TTC549 (cell line): ENCODE data around the gene THSD4.

Source experiments
- FAIRE-seq: peaks from 2 replicates; lab custom pipeline; 2012; peaks lifted over from hg19 to GRCh38; lab: Jason Lieb, UNC

Gene THSD4

DNA sequence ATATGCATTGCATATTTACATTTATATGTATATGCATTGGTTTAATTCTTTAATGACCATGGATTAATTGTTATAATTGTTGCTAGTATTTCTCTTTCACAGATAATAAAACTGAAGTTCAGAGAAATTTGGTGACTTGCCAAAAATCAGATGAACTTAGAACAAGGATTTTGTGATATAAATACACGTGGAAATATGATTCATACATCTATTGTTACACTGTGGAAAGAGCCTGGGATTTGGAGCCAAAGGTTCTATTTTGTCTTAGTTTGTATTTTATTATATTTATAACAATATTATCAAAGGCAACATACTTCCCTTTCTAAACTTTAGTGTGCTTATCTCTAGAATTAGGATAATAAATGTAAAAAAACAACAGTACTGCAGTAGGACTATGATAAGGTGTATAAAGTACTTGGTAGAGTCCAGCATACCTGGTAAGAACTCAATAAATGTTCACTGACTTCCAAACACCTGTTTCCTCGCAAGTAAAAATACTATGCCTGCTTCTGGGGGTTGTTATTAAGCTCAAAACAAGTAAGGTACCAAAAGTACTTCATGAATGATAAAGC lies 342.9 kb downstream of the THSD4 start:
- FAIRE-seq: no peak

DNA sequence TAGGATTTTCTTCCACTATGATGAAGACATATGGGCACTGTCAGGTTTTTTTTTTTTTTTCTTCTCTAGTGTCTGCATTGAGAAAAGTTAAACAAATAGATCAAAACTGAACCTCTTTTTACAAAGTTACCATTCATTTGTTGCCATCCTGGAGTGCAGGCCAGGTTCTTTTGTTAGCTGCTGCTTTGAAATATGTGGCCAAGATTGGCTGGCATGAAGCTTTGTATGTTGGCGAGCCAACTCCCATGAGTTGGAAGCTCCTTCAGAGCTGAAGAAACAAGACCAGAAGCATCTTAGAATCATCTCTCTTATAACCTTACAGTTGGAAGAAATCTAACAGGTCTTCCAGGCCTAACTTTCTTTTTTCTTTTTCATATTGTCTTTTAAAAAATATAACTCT lies 346.5 kb downstream of the THSD4 start:
- no peak for FAIRE-seq

DNA sequence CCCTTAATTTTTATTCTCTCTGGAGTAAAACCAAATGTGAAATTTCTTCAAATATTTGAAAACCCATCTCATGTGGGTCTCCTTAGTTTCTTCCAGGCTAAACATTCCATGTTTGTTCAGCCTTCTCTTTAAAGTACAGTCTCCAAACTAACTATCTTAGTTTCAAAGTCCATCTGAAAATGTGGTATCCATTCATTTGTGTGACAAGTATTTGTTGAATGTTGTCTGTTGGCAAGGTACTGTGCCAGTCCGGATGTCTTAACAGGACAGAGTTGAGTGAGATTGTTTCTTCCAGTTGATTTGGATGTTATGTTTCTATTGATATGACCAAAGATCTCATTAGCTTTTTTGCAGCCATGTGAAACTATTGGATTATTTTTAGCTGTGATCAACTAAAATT lies 347.4 kb downstream of the THSD4 start:
- FAIRE-seq: no peak

DNA sequence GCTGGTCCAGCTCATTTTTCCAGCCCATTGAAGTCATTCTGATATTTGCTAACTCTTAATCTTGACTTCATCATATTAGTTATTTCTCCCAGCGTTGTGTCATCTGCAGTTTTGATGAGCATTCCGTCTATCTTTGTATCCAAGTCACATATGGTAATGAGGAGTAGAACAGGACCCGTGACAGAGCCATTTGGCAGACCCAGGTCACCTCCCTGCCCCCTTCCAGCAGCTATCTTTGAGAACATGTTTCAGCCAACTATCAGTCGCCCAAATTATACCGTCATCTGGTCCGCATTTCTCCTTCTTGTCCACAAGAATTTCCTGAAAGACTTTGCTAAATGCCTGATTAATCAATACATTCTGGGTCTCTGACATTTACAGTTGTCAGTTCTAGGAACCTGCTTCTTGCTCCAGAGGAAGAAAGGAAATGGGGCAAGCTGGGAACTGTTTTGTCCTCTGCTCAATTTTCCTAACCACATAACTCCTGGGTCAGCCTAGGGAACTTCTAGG lies 347.9 kb downstream of the THSD4 start:
- FAIRE-seq: no peak

DNA sequence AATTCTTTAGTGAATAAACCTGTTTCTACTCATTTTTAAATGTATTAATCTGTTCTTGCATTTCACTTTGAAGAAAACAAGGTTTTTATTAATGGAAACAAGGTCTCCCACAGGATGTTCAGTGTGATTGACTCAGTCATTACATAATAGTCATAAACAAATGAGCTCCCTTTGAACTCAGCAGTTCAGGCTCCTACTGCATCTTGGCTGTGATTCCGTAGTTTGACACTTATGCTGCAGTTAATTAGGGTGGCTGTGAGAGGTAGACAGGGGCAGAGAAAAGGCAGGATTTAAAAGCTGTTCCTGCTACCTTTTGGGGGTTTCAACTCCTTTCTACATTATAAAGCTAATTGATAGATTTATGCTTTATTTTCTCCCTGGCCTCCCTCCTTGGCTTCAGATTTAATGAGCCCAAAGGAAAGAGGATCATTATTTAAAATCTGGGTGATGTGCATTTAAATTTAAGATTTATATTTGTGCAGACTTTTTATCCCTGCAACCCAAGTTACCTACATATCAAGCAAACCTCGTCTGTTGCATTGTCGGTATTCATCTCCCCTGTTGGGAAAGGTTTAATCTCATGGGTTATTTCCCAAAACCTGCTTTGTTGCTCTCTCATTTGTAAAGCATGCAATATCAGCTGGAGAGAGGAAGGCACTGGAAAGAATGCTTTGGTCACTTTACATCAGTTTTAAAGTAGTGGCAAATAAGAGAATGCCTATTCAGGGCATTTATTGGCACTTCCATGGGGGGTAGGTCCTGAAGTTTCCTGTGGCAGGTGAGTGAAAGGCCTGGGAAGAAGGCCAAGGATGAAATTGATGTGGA lies 350.1 kb downstream of the THSD4 start:
- FAIRE-seq: no peak

DNA sequence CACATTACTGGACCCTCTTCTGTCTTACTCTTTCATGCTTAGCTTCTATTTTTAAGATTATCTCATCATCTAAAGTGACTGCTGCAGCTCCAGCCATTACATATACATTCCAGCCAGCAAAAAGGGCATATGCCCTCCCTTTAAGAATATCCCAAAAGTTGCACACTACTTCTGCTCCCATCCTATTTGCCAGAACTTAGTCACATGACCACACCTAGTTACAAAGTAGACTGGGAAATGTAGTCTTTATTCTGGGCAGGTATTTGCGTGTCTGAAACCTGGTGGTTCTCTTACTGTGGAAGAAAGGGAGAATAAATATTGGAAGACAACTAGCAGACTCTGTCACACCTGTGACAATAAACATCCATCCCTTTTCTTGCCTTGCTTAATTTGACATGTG lies 353.4 kb downstream of the THSD4 start:
- FAIRE-seq: no peak

DNA sequence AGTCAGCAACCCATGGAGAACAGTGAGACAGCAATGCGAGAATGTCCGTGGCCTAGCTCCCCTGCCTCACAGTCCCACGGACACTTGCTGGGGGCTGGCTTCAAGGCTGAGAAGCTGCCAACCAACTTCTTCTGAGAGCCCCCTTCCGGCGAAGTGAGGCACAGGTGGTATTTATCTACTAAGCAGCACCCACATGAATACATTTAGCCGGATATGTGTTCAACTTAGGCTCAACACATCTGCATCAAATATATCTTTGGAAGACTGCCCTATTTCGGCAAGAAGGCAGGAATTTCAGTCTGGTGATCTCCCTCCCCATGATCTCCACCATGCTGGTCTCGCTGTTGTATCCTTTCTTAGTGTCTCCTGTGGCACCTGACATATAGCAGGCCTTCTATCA lies 354.1 kb downstream of the THSD4 start:
- FAIRE-seq: no peak

DNA sequence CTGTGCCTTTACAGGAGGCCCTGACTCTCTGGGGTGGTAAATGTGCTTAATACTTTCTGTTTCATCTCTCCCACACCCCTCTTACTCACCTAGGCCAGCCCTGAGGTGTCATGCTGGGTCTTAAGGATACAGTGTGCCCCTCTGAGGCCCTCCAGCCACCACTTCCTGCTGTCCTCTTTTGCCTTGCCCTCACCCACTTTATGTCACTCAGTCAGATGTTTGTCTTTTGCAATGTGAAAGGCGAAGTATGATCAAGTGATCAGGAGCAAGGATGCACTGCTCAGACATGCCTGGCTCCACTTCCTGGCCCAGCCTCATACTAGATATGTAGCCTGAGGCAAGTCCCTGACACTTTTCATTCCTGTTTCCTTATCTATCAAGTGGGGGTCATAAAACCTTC lies 356.1 kb downstream of the THSD4 start:
- FAIRE-seq: no peak

DNA sequence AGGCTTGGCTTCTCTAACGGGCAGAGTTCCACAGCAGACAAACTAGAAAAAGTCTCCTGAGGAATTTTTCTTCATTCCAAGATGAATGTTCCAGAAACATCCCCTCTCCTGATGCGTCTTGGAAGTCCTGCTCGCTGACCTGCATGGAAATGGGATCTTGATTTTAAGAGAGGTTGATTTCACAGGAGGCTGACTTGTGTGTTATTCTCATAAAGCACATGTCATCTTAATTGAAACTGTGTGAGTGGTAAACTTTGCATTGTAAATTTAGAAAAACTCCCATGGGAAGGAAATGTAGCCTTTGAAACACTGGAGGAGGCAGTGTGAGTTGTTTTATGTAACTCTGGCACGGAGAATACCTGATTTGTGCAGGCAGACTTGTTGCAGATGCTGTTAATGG lies 357.3 kb downstream of the THSD4 start:
- no peak for FAIRE-seq

DNA sequence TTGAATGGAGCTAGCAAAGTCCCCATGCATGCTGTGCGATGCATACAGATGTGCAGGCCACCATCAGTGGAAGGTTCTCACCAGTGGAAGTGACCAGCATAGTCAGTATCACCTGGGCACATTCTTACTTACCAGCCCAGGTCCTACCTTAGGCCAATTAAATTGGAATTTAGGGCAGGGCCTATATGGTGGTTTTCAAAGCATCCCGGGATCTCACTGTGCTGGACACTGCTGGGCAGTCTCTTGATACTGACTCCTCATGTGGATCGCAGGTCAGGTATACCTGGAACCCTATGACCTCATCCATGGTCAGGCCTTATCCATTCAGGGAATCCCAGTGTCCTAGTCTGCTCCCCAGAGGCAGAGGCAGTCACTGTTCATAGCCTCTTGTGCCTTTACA lies 358.5 kb downstream of the THSD4 start:
- no peak for FAIRE-seq

DNA sequence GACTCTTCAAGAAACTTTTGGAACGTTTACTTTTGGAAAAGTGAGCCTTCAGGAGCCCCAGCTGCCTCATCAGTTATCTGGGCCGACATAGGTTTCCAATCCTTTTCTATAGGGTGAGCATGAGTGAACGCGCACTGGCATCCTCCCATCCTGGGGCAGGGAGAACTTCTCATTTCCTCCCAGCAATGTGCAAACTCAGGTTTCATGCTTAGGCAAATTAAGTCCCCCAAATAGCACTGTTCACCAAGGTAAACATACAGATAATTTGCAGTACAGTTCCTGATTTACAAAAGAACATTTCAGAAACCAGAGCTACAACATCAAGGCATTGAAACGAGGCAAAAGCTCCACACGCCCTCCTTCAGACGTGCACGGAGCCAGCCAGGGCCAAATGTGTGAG lies 361.6 kb downstream of the THSD4 start:
- FAIRE-seq: no peak

DNA sequence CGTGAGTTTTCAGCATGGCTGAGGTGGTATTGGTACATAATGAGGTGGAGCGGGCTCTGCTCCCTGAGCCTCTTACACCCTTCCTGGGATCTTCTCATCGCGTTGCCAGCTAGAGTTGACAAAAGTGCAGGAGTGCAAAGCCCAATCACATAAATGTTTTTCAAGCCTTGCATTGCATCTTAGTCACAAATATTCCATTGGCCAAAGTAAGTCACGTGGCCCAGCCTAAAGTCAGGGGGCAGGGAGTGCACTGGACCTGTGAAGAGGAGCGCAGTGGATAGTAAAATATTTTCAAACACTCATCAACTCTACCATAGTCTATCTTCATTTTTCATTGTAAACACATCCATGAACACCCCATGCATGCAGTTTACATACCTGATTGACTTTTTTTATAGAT lies 365.3 kb downstream of the THSD4 start:
- FAIRE-seq: no peak

DNA sequence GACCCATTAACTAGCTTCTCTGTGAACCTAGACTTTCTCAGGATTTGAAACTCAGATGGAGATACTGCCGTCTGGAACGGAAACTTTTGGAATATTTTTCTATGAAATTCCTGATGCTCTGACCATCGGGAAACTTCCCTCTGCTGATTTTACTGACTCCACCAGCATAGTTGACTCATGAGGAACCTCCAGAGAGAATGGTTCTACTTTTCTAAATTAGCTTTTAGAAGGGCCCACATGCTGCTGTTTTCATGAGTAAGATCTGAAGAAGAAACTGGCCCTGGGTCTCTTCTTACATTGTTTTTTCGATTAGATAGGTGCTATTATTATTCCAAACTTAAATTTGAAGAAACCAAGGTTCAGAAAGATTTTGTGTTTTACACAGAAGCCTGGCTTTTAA lies 368.8 kb downstream of the THSD4 start:
- no peak for FAIRE-seq

DNA sequence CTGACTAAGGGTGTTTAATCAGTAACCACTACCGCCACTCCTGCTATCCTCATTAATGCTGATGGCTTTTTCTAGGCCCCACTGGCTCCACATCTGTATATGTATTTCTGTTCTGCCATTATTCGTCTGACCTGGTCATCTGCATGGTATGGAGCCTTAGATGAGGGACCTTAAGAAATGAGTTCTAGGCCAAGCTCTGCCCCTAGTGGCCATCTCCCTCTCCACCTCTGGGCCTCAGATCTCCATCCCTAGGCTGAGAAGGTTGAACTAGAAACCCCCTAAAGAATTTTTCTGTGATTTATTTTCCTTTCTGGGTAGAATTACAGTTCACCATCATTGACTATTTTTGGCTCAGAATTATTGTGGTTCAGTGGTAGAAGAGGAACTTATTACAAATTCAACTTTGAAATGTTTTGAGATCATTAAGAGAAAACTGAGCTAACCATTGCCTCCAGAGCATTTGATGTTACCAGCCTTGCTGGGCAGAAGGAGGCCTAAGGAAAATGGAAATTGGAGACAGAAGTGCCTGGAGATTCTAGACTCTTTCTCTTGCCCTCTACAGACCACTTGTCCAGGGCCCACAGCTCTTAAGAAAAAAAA lies 369.9 kb downstream of the THSD4 start:
- no peak for FAIRE-seq

DNA sequence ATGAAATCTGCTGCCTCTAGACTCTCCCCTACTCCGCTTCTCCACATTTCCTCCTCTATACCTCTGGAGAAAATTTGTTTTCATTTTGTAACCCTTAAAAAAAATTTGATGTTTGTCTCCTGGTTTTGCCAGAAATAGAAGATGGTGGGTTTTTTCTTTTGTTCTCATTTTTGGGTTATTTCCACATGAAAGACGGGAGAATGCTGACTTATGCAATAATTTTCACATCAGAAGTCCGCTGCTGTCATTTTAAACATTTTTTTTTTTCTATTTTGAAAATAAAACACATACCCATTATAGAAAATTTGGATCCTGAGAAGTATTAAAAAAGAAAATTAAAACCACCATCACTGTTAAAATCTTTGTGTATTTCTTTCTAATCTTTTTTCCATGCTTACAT lies 374.3 kb downstream of the THSD4 start:
- FAIRE-seq: no peak

DNA sequence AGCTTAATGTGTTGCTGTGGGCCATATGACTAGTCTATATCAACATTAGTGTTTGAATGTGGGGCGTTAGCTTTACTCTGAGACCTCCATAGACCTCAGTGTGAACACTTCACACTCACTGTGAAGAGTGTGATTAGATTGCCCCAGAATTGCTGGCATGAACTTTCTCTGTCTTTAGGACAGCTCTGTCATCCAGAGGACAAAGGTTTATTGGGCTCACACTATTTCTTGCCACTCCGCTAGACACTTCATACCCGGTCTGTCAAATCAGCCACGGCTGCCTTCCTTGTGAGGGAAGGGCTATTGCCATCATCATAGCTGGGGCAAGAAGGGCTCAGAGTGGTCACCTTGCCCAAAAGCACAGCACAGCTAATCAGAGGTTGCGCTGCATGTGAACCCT lies 378.3 kb downstream of the THSD4 start:
- no peak for FAIRE-seq

DNA sequence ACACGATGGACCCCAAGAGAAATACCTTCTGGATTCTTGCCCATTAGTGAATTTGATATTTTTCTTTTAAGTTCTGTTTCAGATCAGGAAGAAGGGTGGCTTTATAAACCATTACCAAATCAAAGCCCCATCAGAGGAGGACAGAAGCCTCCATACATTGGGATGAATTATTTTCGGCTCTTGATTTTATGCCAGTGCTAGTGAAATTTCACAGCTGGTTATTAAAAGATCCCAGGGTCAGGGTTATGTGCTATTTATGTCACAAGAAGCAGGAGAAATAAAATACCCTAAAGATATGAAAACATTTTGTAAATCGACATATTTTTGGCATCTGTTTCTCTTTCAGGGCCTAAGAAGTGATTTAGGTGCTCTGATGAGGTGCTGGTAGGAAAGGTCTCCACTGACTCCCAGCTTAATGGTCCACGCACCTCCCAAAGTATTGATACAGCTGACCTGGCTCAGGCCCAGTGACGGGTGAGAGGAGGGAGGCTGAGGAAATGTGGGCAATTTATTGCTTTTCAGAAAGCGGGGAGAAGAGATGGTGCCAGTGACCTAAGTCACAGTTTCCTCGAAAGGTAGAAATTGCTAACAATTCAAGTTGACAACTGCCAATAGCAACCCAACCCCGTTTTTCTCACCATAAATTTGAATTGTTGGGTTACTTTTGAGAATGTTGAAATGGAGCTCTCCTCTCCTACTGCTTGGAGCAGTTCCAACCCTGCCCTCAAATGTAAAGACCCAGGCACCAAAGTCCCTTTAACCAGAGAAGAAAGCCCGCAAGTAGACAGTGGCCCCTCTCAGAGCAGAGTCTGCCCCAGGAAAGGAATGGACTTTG lies 379.5 kb downstream of the THSD4 start:
- FAIRE-seq: no peak

DNA sequence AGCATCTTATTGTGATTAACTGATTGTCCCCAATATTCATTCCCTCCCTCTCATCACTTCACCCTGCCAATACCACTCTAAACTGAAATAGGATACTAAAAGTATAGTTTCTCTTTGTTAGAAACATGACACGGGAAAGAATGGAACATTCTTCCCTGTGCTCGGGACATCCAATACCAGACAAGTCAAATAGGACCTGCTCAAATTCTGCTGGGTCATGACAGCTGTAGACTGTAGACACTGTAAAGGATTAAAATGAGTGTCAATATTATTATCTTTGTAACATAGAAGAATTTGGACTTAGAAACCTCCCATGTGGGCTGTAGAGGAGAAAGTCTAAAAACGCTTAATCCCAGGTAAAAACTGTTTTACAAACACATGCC lies 380.1 kb downstream of the THSD4 start:
- no peak for FAIRE-seq

DNA sequence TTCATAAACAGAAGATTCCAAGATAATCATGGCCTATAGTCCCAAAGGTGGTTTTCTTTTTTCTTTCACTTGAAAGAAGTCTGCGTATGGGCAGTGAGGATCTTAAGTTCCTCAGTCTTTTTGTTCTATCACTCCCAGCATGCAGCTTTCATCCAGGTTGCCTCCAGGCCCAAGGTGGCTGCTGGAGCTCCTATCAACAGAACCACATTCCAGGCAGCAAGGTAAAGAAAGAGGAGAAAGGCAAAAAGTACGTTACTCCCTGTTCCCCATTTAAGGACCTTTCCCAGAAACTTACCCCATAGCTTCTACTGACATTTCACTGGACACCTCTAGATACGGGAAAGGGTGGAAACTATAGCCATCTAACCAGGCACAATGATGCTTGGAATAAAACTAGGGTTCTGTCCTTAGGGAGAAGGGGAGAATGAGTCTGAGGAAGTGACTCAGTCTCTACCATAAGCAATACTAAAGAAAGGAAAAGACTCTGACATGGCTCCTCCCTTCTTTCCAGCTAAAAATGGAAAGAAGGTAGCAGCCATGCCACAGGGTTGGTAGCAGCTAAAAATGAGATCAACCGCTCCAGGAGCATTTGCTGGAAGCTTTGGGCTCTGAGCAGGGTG lies 381.2 kb downstream of the THSD4 start:
- no peak for FAIRE-seq

DNA sequence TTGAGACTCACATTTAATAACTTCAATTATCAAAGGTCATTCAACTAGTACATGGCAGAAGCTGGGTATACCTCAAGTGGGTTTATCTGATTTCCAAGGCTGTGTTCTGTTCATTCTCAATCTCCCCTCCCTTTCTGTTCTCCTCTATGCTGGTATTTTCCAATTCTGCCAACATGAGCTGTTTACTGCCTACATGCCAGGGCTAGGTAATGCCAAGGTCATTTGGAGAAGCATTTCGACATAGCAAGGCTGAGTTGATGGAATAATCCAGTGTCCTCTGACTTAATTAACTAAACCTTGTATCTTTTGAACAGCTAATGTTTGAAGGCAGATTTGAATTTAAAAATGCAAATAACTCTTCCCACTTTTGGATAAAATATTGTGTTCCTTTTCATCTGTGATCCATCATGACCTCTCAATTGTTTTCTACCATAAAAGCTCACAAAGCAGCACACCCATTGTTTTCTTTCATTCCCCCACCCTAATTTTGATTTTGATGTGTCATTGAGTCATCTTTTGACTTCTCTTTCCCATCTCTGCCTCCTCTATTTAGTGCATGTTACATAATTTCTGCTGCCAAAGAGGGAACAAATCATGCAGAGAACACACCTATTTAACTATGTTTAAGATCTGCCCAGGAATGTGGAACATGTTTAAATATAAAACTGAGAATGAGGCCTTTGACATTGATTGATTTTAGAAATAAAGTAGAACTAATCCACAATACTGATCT lies 386.2 kb downstream of the THSD4 start:
- no peak for FAIRE-seq

DNA sequence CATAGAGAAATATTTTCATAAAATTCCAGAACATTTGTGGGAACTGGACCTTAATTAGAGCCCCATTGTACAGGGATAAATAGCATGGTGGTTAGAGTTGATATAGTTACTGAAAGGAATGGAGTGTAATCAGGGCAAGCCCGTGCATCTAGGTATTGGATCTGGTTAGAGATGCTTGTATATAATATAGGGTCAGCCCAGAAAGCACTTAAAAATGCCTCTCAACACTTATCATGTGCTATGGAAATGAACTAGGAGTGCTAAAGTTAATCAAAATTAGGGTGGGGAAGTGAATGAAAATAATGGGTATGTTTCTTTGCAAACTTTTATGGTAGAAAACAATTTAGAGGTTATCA lies 386.8 kb downstream of the THSD4 start:
- FAIRE-seq: no peak

DNA sequence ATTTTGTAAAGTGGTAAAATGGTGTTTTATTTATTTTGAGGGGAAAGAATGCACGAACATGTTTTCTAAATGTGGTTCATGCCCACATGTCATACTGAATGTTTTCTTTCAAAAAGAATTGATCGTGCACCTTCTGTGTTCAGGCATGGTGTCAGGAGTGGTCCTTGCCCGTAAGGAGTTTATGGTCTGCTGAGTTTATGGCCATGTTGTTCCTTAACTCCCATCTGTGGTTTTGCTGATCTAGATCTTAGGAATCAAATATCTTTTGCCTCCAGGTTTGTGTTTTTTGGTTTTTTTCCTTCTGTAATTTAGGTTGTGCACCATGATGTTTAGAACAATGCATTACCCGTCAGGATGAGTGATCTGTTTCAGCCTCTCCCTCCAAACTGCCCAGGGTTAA lies 390.7 kb downstream of the THSD4 start:
- no peak for FAIRE-seq
